Measurements from ENCODE around the gene CHRNE.
"Not testable (repeated sequence)": the region's sequence is repeated elsewhere in the genome, so short reads cannot be mapped to it uniquely, and the experiment has no call there.

- not testable (repeated sequence) for TF ChIP-seq CTCF (IDR thresholded peaks at IDR 0.05; ENCODE audit: poor library complexity, severe bottlenecking); EP300 (conservative IDR thresholded peaks at IDR 0.05; ENCODE audit: poor library complexity, severe bottlenecking)
Observed at GRCh38 chr17:4906642-4907041, 3.7 kb upstream of the CHRNE start.

Measured in neural cell (in vitro differentiated cells).